GM18873 (cell line): ENCODE data around the gene TBC1D5.
"Not testable (repeated sequence)": the region's sequence is repeated elsewhere in the genome, so short reads cannot be mapped to it uniquely, and the experiment has no call there.

ENCODE experiments used
- ATAC-seq: cut with Tn5 transposase; IDR thresholded peaks from one replicate; pipeline ENCODE4 v1.9.1; 2021; ENCODE audit warnings: mild to moderate bottlenecking, moderate library complexity, moderate number of reproducible peaks; ENCODE audit not compliant: unreplicated experiment, low FRiP score

Gene TBC1D5

GRCh38 chr3:17554078-17554477 is 188.4 kb downstream of the TBC1D5 start:
- no peak for ATAC-seq

DNA sequence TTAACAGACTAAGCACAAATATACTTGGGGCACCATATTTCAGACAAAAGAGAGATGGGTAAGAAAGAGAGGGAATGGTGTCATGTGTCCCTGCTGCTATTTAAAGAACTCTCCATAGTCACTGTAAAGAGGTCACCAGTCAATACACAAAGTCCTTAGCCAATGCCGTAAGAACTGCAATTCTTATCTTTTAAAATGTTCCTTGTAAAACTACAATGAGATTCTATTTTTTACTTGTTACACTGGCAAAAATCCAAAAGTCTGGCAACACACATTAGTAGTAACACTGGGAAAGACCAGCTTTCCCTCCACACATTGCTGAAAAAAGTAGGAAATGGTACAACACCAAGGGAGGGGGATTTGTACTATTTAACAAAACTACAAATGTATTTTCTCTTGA is 189.4 kb downstream of the TBC1D5 start:
- no peak for ATAC-seq

- no peak for ATAC-seq
Measured at GRCh38 chr3:17552351-17552750, 190.1 kb downstream of the TBC1D5 start.

DNA sequence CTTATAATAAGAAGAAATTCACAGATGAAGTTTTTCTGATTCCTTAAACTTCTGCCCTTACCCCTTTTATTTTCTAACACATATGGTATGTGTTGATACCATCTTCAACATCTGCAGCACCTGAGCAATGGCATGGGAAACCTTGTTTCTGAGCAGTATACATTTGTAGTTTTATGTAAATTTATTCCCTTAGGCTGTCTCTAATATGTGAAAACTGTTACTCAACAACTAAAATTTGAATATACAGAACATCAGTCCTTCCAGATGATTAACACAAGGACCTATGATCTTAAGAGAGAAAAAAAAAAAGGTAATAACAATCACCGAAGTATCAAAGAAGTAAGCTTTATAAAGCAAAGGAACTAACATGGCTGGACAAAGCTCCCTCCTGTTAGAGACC is 190.5 kb downstream of the TBC1D5 start:
- no peak for ATAC-seq

- no peak for ATAC-seq
Measured at GRCh38 chr3:17551333-17551732, 191.1 kb downstream of the TBC1D5 start.

- no peak for ATAC-seq
Measured at GRCh38 chr3:17550624-17551023, 191.8 kb downstream of the TBC1D5 start.

DNA sequence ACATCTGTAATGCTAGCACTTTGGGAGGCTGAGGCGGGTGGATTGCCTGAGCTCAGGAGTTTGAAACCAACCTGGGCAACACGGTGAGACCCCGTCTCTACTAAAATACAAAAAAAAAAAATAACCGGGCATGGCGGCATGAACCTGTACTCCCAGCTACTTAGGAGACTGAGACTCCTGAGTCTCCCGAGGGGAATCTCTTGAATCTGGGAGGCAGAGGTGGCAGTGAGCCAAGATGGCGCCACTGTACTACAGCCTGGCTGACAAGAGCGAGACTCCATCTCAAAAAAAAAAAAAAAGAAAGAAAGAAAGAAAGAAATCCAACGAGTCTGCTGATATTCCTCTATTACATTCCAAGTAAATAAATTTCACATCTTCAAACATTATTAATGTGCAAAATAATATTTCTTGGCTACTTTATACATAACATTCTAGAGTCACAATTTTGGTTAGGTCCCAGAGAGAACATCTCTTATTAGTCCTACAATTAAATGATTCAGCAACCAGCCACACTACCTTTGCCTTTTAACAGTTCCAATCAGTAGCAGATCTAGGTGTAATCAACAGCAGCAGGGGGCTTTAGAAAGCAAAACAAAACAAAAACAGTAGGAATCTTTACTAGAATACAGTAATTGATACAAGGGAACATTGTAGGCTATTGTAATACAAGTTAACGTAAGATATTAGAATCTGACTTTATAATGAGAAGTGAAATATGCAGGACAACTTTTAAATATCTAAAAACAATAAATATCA is 195.8 kb downstream of the TBC1D5 start:
- ATAC-seq = no peak

- no peak for ATAC-seq
Measured at GRCh38 chr3:17544632-17545031, 197.8 kb downstream of the TBC1D5 start.

DNA sequence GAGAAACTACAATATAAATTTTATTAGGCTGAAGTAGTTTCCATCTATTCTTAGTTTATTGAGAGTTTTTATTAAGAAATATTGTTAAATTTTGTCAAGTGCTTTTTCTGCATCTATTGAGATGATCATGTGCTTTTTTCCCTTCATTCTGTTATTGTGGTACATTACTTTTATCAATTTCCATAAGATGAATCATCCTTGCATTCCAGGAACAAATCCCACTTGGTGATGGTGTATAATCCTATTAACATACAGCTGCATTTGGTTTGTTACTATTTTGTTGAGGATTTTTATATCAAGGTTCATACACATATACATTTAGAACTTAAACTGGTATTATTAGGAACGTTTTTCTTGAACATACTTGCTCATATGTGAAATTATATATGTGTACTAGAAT is 199.8 kb downstream of the TBC1D5 start:
- ATAC-seq = no peak

- no peak for ATAC-seq
Measured at GRCh38 chr3:17539436-17539835, 203.0 kb downstream of the TBC1D5 start.

GRCh38 chr3:17535274-17535673 is 207.2 kb downstream of the TBC1D5 start:
- ATAC-seq = no peak

- not testable (repeated sequence) for ATAC-seq
Measured at GRCh38 chr3:17532446-17532845, 210.0 kb downstream of the TBC1D5 start.

DNA sequence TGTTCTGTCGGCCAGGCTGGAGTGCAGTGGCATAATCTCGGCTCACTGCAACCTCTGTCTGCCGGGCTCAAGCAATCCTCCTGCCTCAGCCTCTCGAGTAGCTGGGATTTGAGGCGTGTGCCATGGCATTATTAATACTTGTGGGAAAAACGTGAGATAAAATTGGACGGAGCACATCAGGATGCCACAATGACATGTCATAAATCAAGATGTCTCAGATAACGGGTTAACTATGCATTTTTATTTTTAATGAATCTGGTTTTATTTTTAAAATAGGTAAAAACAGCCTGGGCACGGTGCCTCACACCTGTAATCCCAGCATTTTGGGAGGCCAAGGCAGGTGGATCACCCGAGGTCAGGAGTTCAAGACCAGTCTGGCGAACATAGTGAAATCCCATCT is 212.8 kb downstream of the TBC1D5 start:
- ATAC-seq = no peak

- no peak for ATAC-seq
Measured at GRCh38 chr3:17518189-17519059, 224.0 kb downstream of the TBC1D5 start.

- ATAC-seq = no peak
Measured at GRCh38 chr3:17515445-17516234, 226.8 kb downstream of the TBC1D5 start.

DNA sequence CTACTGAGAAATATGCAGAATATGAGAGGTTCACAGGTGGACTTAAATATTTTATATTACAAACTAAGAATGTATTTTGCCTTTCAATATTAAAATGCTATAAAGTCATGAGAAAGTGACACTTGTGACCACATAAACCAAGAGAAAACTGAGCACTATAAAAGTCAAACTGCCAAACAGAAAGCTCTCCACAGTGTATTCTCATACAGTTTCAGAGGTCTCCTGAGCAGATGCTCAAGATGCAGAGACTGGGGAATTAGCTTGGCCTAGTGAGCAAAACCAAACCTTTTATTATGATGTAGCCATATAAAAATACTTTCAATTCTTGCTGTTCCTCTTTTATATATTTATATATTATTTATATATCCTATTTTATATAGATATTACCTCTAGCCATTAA is 227.8 kb downstream of the TBC1D5 start:
- ATAC-seq = no peak

DNA sequence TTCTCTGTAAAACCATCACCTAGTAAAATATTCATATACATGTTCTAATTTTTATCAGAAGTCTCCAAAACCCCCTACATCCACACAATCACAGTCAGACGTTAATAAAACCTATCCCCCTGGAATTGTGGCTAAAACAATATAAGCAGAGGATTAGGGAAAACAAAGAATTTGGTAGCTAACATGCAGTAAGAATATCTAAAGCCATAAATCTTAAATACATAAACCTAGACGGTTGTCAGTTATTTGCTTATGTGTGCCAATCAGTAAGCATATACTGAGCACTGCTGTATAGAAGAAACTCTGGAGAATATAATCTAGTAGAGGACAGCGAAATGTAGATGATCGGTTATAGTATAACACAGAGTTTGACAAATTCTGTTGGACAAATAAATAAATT is 232.2 kb downstream of the TBC1D5 start:
- no peak for ATAC-seq

- ATAC-seq = no peak
Measured at GRCh38 chr3:17508180-17508752, 234.2 kb downstream of the TBC1D5 start.

- no peak for ATAC-seq
Measured at GRCh38 chr3:17507480-17507879, 235.0 kb downstream of the TBC1D5 start.

GRCh38 chr3:17505856-17506255 is 236.6 kb downstream of the TBC1D5 start:
- ATAC-seq = no peak

DNA sequence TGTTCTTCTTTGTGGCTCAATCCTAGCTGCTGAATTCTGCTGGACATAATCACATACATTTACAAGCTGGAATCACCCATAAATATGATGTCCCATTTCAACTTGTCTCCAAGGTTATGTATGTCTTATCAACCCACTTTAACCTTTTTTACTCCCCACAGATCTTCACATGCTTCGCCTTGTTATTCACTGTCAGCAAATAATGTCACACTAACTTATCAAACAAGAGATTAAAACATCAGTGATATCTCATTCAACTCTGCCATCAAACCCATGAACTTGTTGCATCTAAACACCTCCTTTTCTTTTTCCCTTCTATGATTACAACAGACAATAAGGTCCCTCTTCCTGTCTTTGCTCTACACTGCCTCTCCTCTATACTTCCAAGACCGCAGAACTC is 240.7 kb downstream of the TBC1D5 start:
- ATAC-seq = no peak
